ENCODE data around the gene GMDS.

The GMDS gene

GRCh38 chr6:1950631-1951030, 294.8 kb downstream of the GMDS start:
- no peak for DNase-seq (ENCODE audit: low read depth in 4 of 4, low spot score in 1 of 4)

- no peak for DNase-seq (ENCODE audit: low read depth in 4 of 4, low spot score in 1 of 4)
These were observed 295.9 kb downstream of the GMDS start for GRCh38 chr6:1949538-1949937.

GRCh38 chr6:1947922-1948321, 297.5 kb downstream of the GMDS start:
- DNase-seq (ENCODE audit: low read depth in 4 of 4, low spot score in 1 of 4): no peak

- no peak for DNase-seq (ENCODE audit: low read depth in 4 of 4, low spot score in 1 of 4)
These were observed 298.8 kb downstream of the GMDS start for GRCh38 chr6:1946583-1946982.

- no peak for DNase-seq (ENCODE audit: low read depth in 4 of 4, low spot score in 1 of 4)
These were observed 300.1 kb downstream of the GMDS start for GRCh38 chr6:1945235-1945832.

GRCh38 chr6:1942834-1943233, 302.6 kb downstream of the GMDS start:
- no peak for DNase-seq (ENCODE audit: low read depth in 4 of 4, low spot score in 1 of 4)

GRCh38 chr6:1941534-1941933, 303.9 kb downstream of the GMDS start:
- no peak for DNase-seq (ENCODE audit: low read depth in 4 of 4, low spot score in 1 of 4)

GRCh38 chr6:1940381-1940780, 305.0 kb downstream of the GMDS start:
- no peak for DNase-seq (ENCODE audit: low read depth in 4 of 4, low spot score in 1 of 4)

- no peak for DNase-seq (ENCODE audit: low read depth in 4 of 4, low spot score in 1 of 4)
These were observed 312.1 kb downstream of the GMDS start for GRCh38 chr6:1933292-1933691.

GRCh38 chr6:1931817-1932216, 313.6 kb downstream of the GMDS start:
- no peak for DNase-seq (ENCODE audit: low read depth in 4 of 4, low spot score in 1 of 4)

- DNase-seq (ENCODE audit: low read depth in 4 of 4, low spot score in 1 of 4): no peak
These were observed 315.0 kb downstream of the GMDS start for GRCh38 chr6:1930356-1930755.

GRCh38 chr6:1929931-1930330, 315.5 kb downstream of the GMDS start:
- no peak for DNase-seq (ENCODE audit: low read depth in 4 of 4, low spot score in 1 of 4)

GRCh38 chr6:1925743-1926430, 319.5 kb downstream of the GMDS start:
- DNase-seq (ENCODE audit: low read depth in 4 of 4, low spot score in 1 of 4): no peak

- no peak for DNase-seq (ENCODE audit: low read depth in 4 of 4, low spot score in 1 of 4)
These were observed 322.0 kb downstream of the GMDS start for GRCh38 chr6:1923449-1923848.

GRCh38 chr6:1917626-1918371, 327.6 kb downstream of the GMDS start:
- DNase-seq (ENCODE audit: low read depth in 4 of 4, low spot score in 1 of 4): peak in 3 of 4 experiments; percentile 5 to 26 (median 25)

GRCh38 chr6:1916334-1917070, 328.9 kb downstream of the GMDS start:
- no peak for DNase-seq (ENCODE audit: low read depth in 4 of 4, low spot score in 1 of 4)

- no peak for DNase-seq (ENCODE audit: low read depth in 4 of 4, low spot score in 1 of 4)
These were observed 330.2 kb downstream of the GMDS start for GRCh38 chr6:1915226-1915625.

GRCh38 chr6:1913577-1913976, 331.8 kb downstream of the GMDS start:
- DNase-seq (ENCODE audit: low read depth in 4 of 4, low spot score in 1 of 4): no peak

- no peak for DNase-seq (ENCODE audit: low read depth in 4 of 4, low spot score in 1 of 4)
These were observed 332.7 kb downstream of the GMDS start for GRCh38 chr6:1912731-1913130.

- DNase-seq (ENCODE audit: low read depth in 4 of 4, low spot score in 1 of 4): no peak
These were observed 333.9 kb downstream of the GMDS start for GRCh38 chr6:1911474-1911873.

- no peak for DNase-seq (ENCODE audit: low read depth in 4 of 4, low spot score in 1 of 4)
These were observed 334.6 kb downstream of the GMDS start for GRCh38 chr6:1910621-1911407.
